ENCODE data around the gene ZNF836. TPM values are rescaled to one million over a fixed set of nuclear protein-coding genes. Genes with fewer than 3 reads are reported as not detected.

ZNF836 gene
- 3.2 and 4.8 TPM in 2 replicates for total RNA-seq

GRCh38 chr19:52171321-52172169 lies at the start of gene ZNF836:
Gene ZNF836 (minus strand): TSS chr19:52171621. CDS start chr19:52168072, 3,549 bp downstream.

GRCh38 chr19:52189735-52190486 lies 18.5 kb upstream of the ZNF836 start, which contains the start of gene PPP2R1A:
Gene PPP2R1A (plus strand): TSS chr19:52190052. CDS start chr19:52190097, 45 bp downstream.

GRCh38 chr19:52139252-52140031 lies 32.0 kb downstream of the ZNF836 start, which contains the start of gene ZNF616:
Gene ZNF616 (minus strand): TSS chr19:52139938. CDS start chr19:52130512, 9,426 bp downstream.

Other genes with a start within 250 kb of the ZNF836 start
- 4.0 and 4.8 TPM in 2 replicates for gene ZNF613, start 244.1 kb downstream of the ZNF836 start, total RNA-seq
- gene ZNF350, start 184.8 kb downstream of the ZNF836 start, total RNA-seq = 2.7 and 3.0 TPM in 2 replicates
- 3.3 and 4.5 TPM in 2 replicates for gene ZNF615, start 163.4 kb downstream of the ZNF836 start, total RNA-seq
- 3.9 and 4.0 TPM in 2 replicates for gene ZNF614, start 143.2 kb downstream of the ZNF836 start, total RNA-seq
- gene ZNF432, start 122.8 kb downstream of the ZNF836 start, total RNA-seq = 3.7 and 3.9 TPM in 2 replicates
- 5.1 and 5.5 TPM in 2 replicates for gene ZNF841, start 75.9 kb downstream of the ZNF836 start, total RNA-seq
- 5.6 and 6.1 TPM in 2 replicates for gene ZNF616, start 31.7 kb downstream of the ZNF836 start, total RNA-seq
- 193 and 196 TPM in 2 replicates for gene PPP2R1A, start 18.4 kb upstream of the ZNF836 start, total RNA-seq
- gene ZNF766, start 98.0 kb upstream of the ZNF836 start, total RNA-seq = 5.7 and 6.1 TPM in 2 replicates
- gene ZNF480, start 125.5 kb upstream of the ZNF836 start, total RNA-seq = 4.0 and 5.0 TPM in 2 replicates
- 1.5 and 1.8 TPM in 2 replicates for gene ZNF610, start 164.6 kb upstream of the ZNF836 start, total RNA-seq
- 9.8 and 14.6 TPM in 2 replicates for gene ZNF880, start 198.3 kb upstream of the ZNF836 start, total RNA-seq
- 5.8 and 6.1 TPM in 2 replicates for gene ZNF528, start 226.2 kb upstream of the ZNF836 start, total RNA-seq

Measured in bronchus fibroblast of lung (primary cell).